GM18858 (cell line): ENCODE results near the gene TAS2R31.
"Not testable (repeated sequence)": the region's sequence is repeated elsewhere in the genome, so short reads cannot be mapped to it uniquely, and the experiment has no call there.

Experiments
- ATAC-seq: cut with Tn5 transposase; IDR thresholded peaks from one replicate; pipeline ENCODE4 v1.9.1; 2021; ENCODE audit not compliant: unreplicated experiment

Gene TAS2R31

DNA sequence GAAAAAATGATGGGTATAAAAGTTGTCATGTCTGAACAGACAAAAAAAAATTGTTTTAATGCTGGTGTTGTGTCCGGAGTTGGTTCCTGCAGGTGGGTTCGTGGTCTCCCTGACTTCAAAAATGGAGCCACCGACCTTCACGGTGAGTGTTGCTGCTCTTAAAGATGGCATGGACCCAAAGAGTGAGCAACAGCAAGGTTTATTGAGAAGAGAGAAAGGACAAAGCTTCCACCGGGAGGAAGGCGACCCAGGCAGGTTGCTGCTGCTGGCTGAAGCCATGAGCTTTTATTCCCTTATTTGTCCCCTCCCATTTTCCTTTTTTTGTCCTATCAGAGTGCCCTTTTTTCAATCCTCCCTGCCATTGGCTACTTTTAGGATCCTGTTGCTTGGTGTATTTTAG lies at the start of gene TAS2R31:
Gene TAS2R31 (minus strand): TSS at position 101 of the 400 bp plus-strand sequence. CDS start 72 bp downstream, at position 29.
- no peak for ATAC-seq

DNA sequence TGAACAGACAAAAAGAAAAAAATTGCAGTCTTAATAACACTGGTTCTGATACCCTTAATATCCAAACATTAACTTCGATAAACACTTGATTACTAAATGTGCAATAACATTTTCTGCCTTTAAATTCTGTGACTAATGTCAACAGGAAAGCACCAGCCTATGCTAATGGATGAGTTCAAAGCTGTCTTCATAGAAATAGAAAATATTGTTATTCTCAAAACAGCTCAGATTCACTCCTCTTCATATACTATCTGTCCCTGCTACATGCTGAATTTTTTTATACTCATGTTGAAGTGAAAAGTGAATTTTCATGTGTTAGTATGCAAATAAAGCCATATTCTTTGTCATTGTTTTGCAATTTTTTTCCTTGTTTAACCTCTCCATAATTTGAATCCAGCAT lies 47.0 kb upstream of the TAS2R31 start:
- ATAC-seq, result no peak

DNA sequence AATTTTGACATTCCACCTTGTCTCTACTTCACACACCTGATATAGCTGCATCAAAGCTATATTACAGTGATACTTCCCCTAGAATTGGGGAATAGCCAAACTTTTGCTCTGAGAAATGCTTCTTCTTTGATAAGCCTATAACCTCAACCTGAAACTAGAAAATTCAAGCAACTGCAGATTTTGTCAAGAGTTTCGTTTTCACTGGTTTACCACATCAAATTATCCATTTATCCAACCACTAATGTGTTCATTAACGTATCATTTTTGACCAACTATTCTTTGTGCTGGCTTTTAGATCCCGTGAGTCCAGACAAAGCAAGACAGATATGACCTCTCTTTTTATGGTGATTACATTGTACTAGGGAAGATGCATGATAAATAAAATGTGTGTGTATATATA lies 44.4 kb upstream of the TAS2R31 start:
- no peak for ATAC-seq

DNA sequence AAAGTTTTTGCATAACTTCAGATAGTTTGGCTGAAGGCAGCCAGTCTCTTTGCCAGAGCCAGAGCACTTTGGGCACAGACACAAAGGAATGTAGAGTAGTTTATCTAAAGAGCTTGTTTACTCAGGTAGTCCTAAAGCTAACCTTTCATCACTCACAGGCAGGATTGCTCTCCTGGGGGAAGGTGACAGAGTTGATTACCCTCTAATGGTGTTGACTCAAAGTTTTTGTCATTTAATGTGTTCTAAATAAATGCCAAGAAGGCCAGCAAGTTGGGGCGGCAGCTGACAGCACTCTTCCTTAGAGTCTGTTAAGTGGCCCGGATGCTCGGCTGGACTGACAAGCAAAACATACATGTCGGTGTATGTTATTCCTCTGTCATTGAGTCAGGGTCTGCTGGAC lies 40.2 kb upstream of the TAS2R31 start:
- ATAC-seq, result no peak

DNA sequence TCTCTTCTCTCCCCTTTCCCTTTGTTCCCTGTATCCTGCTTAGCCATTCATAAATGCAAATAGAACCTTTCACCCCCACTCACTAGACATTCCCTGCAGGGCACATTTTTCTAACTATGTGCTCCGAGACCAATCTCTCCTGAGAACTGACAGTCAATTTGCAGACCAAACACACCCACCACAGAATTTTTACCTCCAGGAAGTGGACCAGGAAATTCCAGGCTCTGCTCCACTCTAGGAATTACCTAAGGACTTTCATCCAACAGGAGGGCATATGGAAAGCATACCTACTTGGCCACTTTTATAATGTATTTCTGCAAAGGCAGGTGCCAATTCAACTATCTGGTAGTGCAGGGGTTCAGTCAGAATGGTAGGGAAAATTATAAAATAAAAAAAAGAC lies 39.8 kb upstream of the TAS2R31 start:
- ATAC-seq, result no peak

DNA sequence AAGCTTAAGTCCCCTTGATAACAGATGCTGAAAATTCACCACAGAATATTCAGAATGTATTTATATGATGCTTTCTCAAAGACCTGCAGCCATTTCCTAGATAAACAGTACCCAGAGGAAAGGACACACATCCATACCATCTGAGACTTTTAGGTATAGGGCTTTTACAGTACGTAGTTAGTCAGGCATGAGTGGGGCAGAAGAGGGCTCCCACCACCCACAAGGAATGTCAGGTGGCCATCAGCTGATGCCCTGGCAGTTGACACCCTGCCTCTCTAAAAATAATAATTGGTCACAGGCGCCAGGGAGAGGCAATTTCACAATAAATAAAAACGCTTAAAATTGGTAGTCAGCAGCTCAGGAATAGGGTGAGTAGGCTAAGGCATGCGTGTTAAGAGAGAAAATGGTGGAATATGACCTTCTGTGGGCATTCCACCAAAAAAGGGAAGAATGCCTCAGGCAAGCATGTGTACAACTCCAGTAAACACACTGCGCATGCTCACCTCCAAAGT lies 38.7 kb upstream of the TAS2R31 start:
- no peak for ATAC-seq

DNA sequence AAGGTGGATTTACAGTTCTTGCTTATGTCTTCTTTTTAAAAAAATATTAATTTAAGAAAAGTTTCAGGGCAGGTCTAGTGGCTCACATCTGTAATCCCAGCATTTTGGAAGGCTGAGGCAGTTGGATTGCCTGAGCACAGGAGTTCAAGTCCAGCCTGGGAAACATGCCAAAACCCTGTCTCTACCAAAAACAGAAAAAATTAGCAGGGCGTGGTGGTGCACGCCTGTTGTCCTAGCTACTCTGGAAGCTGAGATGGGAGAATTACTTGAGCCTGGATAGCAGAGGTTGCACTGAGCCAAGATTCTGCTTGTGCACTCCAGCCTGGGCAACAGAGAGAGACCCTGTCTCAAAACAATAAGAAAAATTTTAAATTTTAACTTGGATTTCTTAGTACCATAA lies 36.3 kb upstream of the TAS2R31 start:
- ATAC-seq, result no peak

GRCh38 chr12:11062194-11062593 lies 31.0 kb upstream of the TAS2R31 start, which contains the start of gene TAS2R46:
TAS2R46 (minus strand) TSS chr12:11062294; CDS start chr12:11062294, 0 bp downstream.
- not testable (repeated sequence) for ATAC-seq

- no peak for ATAC-seq
These were observed 28.6 kb upstream of the TAS2R31 start for GRCh38 chr12:11059784-11060183.

DNA sequence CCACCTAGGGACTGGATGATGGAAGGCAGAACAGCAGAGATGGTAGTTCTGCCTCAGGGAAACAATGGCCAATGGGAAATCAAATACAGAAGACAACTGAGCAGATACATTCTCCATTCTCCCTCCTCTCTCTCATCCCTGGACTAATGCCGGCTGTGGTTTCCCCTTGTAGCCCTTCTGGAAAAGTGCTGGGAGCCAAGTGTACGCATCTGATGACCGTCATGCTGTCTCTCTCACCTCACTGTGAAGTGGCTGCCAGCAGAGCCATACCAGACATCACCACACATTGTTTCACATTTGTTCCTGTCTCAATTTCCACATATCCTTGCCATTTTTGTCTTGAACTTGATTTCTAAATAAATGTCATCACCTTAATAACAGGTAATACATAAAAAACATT lies 27.8 kb upstream of the TAS2R31 start:
- ATAC-seq, result no peak

DNA sequence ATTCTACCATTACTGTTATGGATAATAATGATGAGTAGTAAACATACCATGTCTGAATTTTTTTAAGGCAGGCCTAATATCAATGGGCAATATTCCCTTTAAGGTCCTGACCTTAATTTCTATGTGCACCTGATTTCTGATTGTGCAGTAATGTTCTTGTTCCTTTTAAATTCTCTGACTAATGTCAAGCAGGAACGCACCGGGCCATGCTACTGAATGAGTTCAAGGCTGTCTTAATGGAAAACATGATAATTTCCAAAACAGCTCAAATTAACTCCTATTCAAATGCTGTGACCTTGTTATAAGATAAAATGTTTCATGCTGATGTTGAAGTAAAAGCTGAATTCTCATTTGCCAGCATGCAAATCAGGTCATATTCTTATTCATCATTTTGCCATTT lies 24.1 kb upstream of the TAS2R31 start:
- no peak for ATAC-seq

- not testable (repeated sequence) for ATAC-seq
These were observed 18.8 kb upstream of the TAS2R31 start for GRCh38 chr12:11049806-11050531.

GRCh38 chr12:11041366-11041765 lies 10.2 kb upstream of the TAS2R31 start:
- not testable (repeated sequence) for ATAC-seq

DNA sequence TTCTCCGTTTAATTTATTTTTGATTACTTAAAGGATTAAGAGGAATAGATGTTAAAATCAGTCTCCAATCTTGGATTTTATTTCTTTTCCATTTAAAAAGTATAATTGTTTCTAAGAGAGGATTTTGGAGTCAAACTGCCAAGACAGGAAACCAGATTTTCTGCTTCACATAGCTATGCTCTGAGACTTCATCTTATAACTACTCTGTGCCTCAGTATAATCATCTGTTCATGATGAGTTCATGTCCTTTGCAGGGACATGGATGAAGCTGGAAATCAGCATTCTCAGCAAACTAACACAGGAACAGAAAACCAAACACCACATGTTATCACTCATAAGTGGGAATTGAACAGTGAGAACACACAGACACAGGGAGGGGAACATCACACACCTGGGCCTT lies 9.0 kb upstream of the TAS2R31 start:
- no peak for ATAC-seq

DNA sequence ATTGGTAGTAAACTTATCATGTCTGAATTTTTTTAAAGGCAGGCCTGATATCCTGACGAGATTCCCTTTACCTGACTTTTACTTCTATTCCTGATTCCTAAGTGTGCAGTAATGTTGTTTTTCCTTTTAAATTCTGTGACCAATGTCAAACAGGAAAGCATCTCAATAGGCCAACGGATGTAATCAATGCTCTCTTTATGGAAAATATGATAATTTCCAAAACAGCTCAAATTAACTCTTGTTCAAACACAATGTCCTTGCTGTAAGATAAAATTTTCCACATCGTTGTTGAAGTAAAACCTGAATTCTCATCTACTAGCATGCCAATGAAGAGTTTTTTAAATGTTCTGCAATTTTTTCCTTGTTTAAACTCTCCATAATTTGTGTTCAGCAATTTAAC lies 8.0 kb upstream of the TAS2R31 start:
- no peak for ATAC-seq

DNA sequence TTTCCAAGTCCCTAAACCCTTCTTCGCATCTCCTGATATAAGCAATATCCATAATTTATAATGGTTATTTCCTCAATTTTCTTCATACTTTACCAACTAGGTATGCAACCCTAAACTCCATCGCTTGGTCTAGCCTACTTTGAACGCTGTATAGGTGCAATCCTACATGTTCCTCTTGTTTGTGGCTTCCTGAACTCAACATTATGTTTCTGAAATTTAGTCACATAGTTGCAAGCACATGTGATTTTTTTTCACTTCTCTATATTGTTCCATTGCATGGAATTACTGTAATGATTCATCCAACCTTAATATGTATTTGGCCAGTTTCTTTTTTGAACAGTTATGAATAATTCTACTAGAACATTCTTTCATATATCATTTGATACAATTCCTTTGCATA lies 2.8 kb upstream of the TAS2R31 start:
- ATAC-seq, result not testable (repeated sequence)

DNA sequence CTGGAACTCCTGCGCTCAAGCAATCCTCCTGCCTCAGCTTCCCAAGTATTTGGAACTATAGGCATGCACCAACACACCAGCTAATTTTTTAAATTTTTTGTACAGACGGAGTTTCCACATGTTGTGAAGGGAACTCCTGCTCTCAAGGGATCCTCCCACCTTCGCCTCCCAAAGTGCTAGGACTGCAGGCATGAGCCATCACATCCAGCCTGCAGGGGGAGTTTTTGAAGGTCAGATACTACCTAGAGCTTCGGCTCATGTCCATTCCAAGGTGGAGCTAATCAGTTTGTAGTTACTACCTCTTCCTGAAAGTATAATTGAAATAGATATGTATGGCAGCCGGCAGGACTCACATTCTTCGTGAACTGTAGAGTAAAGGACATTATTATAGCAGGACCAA lies 5.1 kb downstream of the TAS2R31 start:
- no peak for ATAC-seq

DNA sequence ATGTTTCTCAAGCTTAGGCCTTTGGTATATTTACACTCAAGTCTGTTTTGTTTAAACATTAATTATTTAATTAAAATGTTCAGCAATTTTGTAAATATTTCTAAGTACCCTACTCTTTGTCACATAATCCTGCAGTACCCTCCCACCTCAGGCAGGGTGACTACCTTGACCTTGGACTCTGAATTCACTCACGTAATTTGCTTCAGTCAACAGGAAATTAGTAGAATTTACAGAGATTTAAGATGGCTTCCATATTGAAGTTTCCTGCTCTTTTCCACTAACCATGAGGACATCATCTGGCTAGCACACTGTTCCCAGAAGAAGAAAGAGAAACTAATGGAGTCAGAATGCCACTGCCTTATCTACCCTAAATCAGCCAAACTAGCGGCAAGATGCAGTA lies 7.8 kb downstream of the TAS2R31 start:
- ATAC-seq, result no peak

- no peak for ATAC-seq
These were observed 8.7 kb downstream of the TAS2R31 start, which contains the start of gene TAS2R19 for GRCh38 chr12:11022520-11022919. TAS2R19 (minus strand) TSS chr12:11022620; CDS start chr12:11022571, 49 bp downstream.

- ATAC-seq, result no peak
These were observed 14.3 kb downstream of the TAS2R31 start for GRCh38 chr12:11016937-11017336.

GRCh38 chr12:11015775-11016430 lies 15.3 kb downstream of the TAS2R31 start:
- ATAC-seq, result no peak

GRCh38 chr12:11014234-11014633 lies 17.0 kb downstream of the TAS2R31 start:
- no peak for ATAC-seq
